ENCODE data around the gene NCK1.
"Not testable (repeated sequence)": the region's sequence is repeated elsewhere in the genome, so short reads cannot be mapped to it uniquely, and the experiment has no call there.

The NCK1 gene

GRCh38 chr3:136856665-136857064 is 5.3 kb upstream of the NCK1 start:
- intact Hi-C loops (cut with DNase I) = no loop called here
- no peak for DNase-seq

GRCh38 chr3:136858381-136858780 is 3.6 kb upstream of the NCK1 start:
- DNase-seq = peak in 7 of 42 donors; percentile 7 to 45 (median 18)
- intact Hi-C loops (cut with DNase I) = no loop called here

GRCh38 chr3:136860541-136860940 is 1.5 kb upstream of the NCK1 start:
- no peak for DNase-seq
- intact Hi-C loops (cut with DNase I) = loop anchor here (5.0 kb wide), 1 partner anchor 108 kb away; the partner anchor contains the start of gene STAG1

- intact Hi-C loops (cut with DNase I) = loop anchor here (5.0 kb wide), 1 partner anchor 110 kb away; the partner anchor contains the start of gene STAG1
Observed at GRCh38 chr3:136862617-136863322, 762 bp downstream of the NCK1 start.

GRCh38 chr3:136869282-136869681 is 7.3 kb downstream of the NCK1 start:
- intact Hi-C loops (cut with DNase I) = no loop called here
- DNase-seq = no peak

More at GRCh38 chr3:136862617-136863322, 762 bp downstream of the NCK1 start:
- peak in 29 of 42 donors; percentile 10 to 59 (median 25) for DNase-seq

GRCh38 chr3:136872258-136872657 is 10.2 kb downstream of the NCK1 start:
- DNase-seq; intact Hi-C loops (cut with DNase I): not testable (repeated sequence)

GRCh38 chr3:136879510-136879909 is 17.5 kb downstream of the NCK1 start:
- DNase-seq; intact Hi-C loops (cut with DNase I): not testable (repeated sequence)

GRCh38 chr3:136882571-136882970 is 20.6 kb downstream of the NCK1 start:
- intact Hi-C loops (cut with DNase I) = no loop called here
- no peak for DNase-seq

- intact Hi-C loops (cut with DNase I) = no loop called here
- DNase-seq = no peak
Observed at GRCh38 chr3:136883967-136884720, 22.1 kb downstream of the NCK1 start.

GRCh38 chr3:136885357-136886213 is 23.6 kb downstream of the NCK1 start:
- intact Hi-C loops (cut with DNase I) = no loop called here
- no peak for DNase-seq

- intact Hi-C loops (cut with DNase I) = no loop called here
- no peak for DNase-seq
Observed at GRCh38 chr3:136889947-136890346, 27.9 kb downstream of the NCK1 start.

GRCh38 chr3:136891934-136892855 is 30.2 kb downstream of the NCK1 start:
- intact Hi-C loops (cut with DNase I) = no loop called here
- no peak for DNase-seq

GRCh38 chr3:136893848-136894443 is 31.9 kb downstream of the NCK1 start:
- intact Hi-C loops (cut with DNase I) = no loop called here
- no peak for DNase-seq

- intact Hi-C loops (cut with DNase I); DNase-seq: not testable (repeated sequence)
Observed at GRCh38 chr3:136897171-136897570, 35.2 kb downstream of the NCK1 start.

GRCh38 chr3:136898549-136898948 is 36.5 kb downstream of the NCK1 start:
- intact Hi-C loops (cut with DNase I) = no loop called here
- DNase-seq = no peak

- DNase-seq = peak in 1 of 42 donors; percentile 6
- intact Hi-C loops (cut with DNase I) = no loop called here
Observed at GRCh38 chr3:136898954-136899353, 36.9 kb downstream of the NCK1 start.

GRCh38 chr3:136899622-136900158 is 37.7 kb downstream of the NCK1 start:
- peak in 2 of 42 donors; percentile 2 to 3 for DNase-seq
- intact Hi-C loops (cut with DNase I) = no loop called here

GRCh38 chr3:136900694-136901093 is 38.7 kb downstream of the NCK1 start:
- intact Hi-C loops (cut with DNase I); DNase-seq: not testable (repeated sequence)

Data from head of caudate nucleus (tissue), 42 donors.